Activated CD4-positive, alpha-beta T cell treated with anti-CD3 and anti-CD28 coated beads, Interleukin-2, Interleukin-6, amounts not matched to agents 100 ng/mL and 50 ng/mL, durations not matched to agents 16 hours and 8 hours (primary cell): Measurements from ENCODE around the gene ZNF219.

Experiments
- DNase-seq: peaks from one replicate; pipeline ENCODE4 v3.0.0-alpha.2; 2020

The ZNF219 gene

DNA sequence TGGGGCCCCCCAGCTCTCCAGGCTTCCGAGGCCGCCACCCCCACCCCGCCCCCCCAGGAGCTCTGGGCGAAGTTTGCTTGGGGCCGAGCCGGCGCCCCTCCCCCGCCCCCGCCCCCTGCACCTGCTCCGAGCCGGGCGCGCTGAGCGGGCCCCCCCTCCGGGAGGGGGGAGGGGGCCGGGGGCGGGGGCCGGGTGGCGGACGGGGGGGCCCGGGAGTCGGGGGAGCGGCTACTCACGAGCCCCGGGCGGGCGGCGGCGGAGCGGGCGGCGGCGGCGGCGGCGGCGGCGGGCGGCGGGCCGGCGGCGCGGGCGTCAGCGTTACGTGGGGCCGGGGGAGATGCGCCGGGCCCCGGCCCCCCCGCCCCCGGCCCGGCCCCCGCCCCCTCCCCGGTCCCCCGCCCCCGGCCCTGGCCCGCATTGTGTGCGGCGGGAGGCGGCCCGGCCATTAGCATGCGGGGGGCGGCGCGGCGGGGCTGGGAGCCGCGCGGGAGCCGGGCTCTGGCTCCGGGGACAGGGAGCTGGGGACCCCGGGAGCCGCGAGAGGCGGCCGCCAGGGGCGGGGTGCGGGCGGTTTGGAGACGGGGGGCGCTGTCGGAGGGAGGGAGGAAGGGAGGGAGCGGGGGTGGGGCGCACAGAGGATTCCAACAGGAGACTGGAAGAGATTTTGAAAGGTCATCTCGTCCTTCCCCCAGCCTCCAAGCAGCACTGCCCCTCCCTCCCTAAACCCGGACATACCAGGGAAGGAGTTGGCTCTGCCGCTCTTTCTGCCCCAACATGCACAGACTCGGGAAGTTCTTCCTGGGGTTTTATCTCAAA, at the start of gene ZNF219:
ZNF219 (minus strand) TSS at position 580 of the 816 bp plus-strand sequence. CDS start 5,064 bp downstream, outside the sequence.
- DNase-seq, result no peak

DNA sequence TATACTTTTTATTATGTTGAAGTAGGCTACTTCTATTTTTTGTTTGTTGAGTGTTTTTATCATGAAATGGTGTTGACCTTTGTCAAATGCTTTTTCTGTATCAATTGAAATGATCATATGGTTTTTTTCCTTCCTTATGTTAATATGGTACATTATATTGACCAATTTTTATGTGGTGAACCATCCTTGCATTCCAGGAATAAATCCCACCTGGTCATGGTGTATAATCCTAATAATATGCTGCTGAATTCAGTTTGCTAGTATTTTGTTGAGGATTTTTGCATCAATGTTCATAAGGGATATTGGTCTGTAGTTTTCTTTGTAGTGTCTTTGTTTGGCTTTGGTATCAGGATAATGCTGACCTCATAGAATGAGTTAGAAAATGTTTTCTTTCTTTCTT, 47.0 kb upstream of the ZNF219 start:
- DNase-seq, result no peak

DNA sequence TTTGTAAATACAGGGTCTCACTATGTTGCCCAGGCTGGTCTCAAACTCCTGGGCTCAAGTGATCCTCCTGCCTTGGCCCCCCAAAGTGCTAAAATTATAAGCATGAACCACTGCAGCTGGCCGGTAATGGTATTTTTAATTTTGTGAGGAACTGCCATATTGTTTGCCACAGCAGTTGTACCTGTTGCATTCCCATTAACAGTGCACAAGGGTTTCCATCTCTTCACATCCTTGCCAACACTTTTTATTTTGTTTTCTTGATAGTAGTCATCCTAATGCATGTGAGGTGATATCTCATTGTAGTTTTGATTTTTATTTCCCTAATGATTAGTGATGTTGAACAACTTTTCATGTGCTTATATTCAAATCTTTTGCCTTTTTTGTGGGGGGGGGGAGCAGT, 43.9 kb upstream of the ZNF219 start:
- DNase-seq, result no peak

DNA sequence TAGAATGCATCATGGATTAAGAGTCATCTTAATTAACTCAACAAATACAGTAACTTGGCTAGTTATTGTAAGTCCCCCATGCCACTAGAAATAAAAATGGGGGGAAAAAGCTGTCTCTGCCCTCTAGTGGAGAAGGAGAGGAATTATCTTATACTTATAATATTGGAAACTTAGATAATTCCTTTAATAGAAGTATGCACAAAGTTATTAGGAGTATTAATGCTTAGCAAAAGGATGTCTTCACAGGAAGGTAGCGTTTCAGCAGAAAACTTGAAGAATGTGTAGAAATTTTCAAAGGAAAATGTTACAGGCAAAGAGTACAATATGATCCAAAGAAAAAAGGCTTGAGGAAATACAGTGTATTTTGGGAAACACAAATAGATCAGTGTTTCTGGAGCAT, 37.6 kb upstream of the ZNF219 start:
- DNase-seq, result peak; percentile 12

DNA sequence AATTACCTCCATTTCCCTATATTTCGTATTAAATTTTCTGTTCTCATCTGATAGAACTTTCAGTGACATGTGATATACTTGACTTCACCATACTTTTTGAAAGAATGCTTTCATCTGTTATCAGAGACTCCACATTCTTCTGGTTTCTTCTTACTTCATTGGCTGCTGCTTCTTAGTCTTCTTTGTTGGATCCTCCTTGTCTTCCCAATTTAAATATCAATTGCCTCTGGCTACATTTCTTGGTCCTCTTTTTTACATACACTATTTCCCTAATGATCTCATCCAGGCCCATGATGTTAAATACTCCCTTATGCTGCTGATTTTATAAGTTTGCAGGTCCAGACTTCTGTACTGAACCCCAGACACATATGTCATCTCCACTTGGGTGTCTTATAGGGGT, 35.4 kb upstream of the ZNF219 start:
- no peak for DNase-seq

DNA sequence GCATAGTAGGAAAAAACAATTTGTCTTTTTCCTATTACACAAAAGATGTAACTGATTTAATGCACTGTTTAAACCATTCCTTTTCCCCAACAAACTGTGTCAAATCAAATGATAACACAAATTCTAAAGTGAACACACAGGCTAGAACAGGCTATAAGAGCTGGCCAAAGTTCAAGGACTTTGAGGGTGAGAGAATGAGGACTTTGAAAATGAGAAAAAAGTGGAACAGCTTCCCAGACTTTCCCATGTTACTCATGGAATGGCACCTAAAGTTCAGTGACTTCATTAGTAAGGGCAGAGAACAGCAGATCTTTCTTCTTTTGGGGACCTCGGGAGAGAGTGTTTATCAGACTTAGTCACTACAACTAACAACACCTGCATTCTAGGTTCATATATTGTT, 25.0 kb upstream of the ZNF219 start:
- no peak for DNase-seq

DNA sequence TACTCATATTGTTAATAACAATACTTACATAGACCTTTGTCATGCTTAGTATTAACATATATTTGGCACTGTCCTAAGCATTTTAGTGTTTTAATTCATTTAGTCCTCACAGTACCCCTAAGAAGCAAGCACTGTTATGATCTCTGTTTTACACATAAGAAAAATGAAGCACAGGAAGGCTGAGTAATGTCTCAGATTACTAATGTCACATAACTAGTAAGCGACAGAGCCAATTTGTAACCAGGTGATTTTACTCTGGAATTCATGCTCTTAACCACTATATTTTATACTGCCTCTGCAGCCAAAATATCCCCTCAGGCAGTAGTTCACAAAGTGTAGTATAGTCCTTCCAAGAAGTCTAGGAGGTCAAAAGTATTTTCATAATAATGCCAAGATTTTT, 22.7 kb upstream of the ZNF219 start:
- no peak for DNase-seq

DNA sequence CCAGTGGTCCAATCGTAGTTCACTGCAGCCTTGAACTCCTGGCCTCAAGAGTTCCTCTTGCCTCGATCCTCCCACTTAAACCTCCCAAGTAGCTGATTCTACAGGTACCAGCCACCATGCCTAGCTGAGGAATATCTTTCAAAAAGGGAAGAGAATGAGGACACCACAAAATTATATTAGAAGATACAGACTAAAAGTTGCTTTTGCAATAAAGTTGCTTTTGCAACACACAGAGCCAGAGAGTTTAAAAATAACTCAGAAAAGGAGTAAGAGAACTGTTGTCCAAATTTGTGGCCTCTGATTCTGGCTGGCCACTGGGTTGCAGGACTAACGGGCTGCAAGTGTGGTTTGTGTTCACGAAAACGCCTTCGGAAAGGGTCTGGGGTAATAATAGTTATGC, 22.2 kb upstream of the ZNF219 start:
- no peak for DNase-seq

DNA sequence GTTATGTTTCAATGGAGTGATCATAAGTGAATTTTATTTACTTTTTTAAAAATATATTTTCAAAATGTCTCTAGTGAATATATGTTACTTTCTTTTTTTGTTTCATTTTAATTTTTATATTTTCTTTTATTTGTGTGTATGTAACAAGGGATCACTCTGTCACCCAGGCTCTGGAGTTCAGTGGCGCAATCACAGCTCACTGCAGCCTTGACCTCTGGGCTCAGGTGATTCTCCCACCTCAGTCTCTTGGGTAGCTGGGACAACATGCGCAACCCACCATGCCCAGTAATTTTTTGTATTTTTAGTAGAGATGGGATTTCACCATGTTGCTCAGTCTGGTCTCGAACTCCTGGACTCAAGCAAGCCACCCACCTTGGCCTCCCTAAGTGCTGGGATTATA, 20.5 kb upstream of the ZNF219 start:
- DNase-seq, result no peak

DNA sequence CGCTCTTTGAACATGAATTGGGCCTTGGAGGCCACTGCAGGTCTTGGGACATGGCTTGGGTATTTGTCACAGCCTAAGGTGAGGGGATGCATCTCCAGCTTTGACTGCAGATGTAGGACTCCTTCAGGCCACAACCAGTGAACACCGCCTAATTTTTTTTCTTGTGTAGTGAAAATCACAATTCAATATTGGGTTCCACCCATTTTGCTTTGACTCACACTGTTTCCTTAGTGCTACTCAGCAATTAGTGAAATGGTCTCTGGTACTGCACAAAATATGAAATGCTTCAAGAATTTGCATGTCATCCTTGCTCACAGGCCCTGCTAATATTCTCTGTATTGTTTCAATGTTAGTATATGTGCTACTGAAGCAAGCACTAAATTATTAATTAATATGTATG, 14.9 kb upstream of the ZNF219 start:
- no peak for DNase-seq

DNA sequence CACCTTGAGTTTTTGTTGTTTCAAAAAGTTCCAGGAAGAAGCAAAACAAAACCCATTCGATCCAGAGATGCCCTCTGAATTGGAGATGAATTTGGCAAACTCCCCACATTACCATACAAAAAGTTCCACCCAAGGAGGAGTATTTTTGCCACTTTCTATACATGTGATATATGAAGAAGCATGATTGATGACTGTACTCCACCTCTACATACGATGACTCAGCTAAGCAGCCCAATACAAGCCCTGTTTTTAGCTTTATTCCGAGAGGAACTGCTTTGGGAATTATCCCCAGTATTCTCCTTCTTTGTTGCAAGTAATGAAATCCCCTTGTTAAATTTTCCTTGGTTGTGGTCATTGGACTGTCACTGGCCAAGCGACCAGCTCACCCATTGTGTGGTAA, 13.8 kb upstream of the ZNF219 start:
- DNase-seq, result no peak

DNA sequence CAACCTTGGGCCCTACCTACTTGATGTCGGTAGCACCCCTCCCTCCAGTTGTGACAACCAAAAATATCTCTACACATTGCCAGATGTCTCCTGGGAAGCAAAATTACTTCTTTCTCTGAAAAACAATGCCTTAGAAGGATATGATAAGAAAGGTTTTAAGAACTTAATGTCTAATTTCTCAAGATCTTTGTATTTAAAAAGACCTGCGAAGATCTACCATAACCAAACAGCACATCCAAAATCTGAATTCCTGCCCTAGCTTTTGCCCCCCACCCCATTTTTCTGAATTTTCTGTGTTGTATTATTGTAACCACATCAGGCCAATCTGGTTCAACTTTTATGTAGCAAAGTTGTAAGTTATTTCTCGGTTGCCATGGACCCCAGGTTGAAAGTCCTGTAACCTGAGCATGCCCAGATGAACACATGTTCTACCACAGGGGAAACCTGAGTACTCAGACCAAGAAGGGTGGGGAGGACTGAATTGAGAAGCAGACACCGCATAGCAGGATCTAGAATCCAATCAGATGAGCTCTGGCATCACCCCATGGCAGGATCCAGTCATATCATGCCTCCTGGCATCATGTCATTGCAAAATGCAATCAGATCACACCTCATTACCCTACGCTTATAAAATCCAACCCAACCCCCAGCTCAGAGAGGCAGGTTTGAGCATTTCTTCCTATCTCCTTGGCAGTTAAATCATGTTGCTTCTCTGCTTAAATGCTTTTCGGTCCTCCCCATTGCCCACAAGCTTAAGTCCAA, 11.1 kb upstream of the ZNF219 start:
- DNase-seq, result peak; percentile 83

DNA sequence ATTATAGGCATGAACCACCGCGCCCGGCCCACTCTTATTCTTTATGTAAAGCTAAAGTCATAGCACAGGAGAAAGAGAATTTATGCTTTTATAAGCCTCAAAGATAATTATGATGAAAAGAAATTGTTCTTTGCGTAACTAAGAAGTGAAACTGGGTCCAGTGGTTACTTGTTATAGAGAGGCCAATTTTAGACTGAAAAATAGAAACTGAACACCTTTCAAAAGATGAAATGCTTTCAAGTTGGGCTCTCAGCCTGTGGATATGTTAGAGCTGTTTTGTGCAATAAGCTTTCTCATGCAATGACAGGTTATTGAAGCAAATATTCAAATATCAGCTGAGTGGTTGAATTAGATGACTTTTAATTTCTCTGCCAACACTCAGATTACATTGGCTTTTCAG, 10.3 kb upstream of the ZNF219 start:
- no peak for DNase-seq

DNA sequence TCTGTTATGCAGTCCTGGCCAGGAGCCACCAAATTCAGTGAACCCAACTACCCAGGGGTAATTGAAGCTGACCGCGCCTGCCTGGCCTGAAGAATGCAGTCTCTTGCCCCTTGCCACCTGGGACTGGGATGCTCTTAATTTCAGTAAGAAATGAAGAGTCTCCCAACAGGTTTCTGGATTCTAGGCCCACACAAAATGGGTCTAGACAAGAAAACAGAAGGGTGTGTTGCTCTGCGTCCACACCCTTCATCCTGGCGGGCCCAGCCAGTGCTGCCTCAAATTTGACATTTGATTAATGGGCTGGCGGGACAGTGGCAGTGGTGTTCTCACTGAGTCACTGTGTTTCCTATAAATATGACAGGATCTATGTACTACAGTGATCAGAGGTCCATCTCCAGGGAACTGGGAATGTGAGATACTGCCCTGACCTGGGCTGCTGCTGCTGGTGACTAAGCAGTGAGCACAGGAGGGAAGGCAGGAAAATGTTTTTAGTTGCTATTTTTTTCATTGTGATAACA, 8.9 kb upstream of the ZNF219 start:
- no peak for DNase-seq

DNA sequence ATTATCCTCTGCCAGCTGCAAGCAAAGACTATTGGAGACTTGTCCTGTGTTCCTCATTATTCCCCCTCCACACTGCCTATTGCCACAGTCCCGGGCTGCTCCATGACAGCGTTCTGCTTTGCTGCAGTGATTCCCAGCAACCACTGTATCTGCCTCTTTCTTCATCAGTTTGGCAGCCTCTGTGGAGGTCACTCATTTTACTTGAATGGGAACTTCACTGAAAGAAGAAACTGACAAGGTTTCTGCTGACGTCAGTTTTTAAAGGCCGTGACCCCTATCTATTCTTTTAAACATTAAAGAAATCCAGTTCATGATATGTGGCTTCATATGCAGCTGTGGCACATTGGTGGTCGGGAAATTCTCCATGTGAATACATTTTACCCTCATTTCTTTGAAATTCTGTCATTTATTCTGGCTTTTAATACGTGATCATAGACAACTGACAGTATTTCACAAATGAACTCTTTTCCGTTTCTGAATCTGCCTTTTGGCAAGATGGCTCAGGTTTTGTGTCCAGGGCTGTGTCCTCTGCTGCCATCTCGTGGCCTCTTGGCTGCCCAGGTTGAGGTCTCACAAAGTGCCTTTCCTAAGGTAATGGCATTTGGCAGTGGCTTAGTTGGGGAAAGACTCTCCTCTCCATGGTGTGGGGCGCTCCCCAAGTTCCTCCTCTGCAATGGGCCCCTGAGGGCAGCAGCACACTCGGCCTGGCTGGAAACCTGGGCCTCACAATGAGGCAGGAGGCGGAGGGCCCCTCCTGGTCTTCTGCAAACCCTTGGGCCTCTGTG, 8.2 kb upstream of the ZNF219 start:
- DNase-seq, result peak; percentile 85

DNA sequence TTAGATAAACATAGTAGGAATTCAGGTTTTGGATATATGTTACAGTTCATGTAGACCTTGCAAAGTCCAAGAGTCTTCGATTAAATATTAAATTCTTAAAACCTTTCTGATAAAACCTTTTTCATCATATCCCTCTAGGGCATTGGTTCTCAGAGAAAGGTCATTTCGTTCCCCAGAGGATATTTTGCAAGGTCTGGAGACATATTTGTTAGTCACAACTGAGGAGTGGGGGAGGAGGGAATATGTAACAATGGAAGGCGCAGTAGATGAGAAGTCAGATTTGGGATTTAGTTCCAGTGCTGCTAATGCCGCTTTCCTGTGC, 7.7 kb upstream of the ZNF219 start:
- DNase-seq, result no peak

DNA sequence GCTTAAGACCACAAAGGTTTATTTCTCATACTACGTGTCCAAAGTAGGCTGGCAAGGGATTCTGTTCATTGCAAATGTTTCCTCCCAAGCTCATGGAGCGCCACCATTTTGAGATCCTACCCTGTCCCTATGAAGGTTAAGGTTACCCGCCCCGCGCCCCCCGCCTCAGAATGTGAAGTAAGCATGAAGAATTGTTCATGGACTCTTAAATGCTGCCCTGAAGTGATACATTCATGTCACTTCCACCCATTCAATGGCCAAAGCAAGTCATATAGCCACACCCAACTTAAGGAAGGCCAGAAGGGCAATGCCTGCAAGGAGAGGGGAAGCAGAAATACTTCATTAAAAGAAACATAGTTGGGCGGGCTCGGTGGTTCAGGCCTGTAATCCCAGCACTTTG, 6.6 kb upstream of the ZNF219 start:
- DNase-seq, result no peak

DNA sequence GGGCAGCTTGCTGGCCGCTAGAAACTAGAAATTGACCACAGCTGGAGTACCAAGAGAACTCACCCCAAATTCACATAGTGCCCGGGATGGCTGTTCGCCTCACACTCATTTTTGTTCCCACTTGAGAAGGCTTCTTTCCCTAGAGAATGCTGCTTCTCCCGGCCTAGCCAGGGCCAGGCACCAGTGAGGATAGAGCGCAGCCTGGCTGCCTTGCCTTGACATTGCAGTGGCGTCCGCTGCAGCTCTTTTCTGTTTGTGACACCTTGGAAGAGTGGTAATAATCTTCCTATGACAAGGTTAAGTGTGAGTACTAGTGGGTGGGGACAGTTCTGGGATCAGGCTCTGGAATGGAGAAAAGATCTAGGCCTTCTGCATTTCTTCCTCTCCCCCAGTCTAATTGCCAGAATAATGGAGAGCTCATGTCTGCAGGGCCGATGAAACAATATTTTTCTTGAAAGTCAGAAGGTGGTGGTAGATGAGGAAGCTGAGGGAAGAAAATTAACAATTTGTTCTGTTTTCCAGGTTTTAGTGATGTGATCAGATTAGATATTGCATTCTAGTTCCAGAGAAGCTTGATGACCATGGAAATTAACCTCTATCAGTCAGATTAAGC, 6.1 kb upstream of the ZNF219 start:
- DNase-seq, result peak; percentile 76

DNA sequence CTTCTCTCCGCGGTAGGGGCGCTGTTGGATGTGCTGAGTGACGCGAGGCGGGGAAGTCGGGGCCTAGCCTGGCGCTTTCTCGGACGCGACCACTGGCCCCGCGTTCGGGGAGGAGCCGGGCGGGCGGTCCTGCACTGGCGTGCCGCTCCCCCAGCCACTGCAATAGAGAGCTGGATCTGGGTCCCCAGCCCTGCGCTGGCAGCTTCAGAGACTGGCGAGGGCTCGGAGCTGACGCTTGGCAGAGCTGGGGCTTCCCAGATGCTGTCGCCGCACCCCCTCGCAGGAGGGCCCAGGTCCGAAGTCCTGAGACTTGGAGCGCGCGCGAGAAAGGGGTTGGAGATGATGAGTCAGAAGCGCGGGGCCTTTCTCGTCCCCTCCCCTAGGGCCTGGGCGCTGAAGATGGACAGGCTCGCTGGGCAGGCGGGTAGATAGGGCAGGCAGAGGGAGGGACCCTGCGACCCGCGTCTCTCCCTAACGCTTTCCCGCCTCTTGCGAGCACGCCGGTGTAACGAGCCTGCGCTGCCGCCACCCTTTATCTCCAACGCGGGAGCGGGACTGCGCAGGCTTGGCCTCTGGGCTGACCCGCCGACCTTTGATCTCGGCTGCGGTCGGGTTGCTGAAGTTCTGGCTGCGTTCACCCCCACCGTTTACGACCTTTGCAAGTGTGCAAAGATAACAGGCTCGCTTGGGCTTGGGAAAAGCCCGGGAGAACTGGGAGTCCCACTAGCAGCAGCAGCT, 5.4 kb upstream of the ZNF219 start:
- DNase-seq, result peak; percentile 96

DNA sequence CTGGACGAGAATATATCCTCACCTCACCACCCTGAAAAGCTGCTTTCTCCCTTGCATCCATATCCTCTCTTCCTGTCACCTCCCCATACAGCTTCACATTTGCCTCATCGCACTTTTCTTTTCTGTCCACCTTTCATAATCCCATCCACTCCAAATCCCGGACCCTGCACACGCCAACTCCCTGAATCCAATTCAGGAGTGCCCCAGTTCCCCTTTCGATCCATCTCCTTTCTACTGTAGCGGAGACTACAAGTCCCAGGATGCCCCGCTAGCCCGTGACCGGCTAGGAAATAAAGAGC, 4.9 kb upstream of the ZNF219 start:
- no peak for DNase-seq

DNA sequence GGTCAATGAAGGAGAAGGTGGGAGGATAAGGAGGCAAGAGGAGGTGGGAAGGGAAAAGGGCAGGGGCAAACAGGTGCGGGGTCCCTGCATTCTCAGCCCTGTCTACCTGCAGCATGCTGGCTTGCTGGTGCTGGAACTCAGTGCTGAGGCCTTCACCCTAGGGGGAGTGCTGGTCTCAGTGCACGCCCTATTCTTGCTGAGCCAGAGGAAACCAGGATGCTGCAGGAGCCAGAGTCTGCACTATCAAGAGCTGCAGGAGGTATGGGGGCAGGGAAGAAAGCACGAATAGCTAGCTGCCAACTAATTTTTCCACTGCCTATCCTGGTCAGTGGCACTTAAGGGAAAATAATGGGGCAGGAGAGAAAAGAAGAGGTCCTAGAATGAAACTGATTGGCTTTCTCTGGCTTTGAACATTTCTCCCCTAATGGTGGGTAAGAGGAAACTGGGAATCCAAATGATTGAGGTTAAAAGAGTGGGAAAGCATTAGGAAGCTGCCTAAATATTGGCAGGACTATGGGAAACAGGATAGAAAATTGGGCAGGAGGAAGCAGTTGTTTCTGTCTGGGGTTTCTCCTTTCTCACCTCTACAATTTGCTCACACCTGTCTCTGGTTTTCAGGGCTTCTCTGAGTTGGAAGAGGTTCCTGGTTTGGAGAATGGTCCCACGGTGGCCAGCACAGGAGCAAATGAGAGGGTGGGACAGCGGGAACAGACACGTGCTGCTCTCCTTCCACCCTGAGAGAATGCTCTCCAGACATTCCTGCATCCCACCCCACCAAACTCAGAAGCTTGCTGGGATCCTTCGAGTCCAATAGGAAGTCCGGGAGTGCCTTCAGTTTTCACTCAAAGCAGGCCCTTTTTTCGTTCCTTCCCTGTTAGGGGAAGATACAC, 4.3 kb upstream of the ZNF219 start:
- DNase-seq, result no peak
